Measurements from ENCODE around the gene SRGAP2C.
A peak's percentile ranks its signal among the peaks of the same experiment; 100 is the strongest.
"Not testable (repeated sequence)": the region's sequence is repeated elsewhere in the genome, so short reads cannot be mapped to it uniquely, and the experiment has no call there.

The SRGAP2C gene

GRCh38 chr1:121397101-121397500 lies 212.3 kb downstream of the SRGAP2C start:
- H3K4me3 ChIP-seq (ENCODE audit: low read length), result peak overlapping the region; percentile 62; the same call in 1 of the 2 replicates
- not testable (repeated sequence) for DNase-seq (ENCODE audit: low read depth)

DNA sequence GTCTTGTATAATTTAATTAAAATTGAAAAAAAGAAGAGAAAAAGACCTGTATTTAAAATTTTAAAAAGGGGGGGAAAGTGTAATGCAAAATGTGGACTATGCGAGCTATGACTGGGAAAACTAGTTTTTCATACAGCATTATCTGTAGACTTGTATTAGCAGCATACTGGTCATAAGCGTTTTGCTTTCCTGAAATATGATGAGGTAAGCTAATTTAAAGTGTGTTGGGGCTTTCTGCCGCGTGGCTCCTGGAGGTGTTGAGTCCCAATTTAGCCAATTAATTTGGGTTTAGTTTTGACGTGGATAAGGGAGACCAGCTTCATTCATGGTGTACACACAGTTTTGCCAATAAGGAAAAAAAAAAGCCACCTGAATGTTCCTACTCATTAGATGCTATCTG lies 214.4 kb downstream of the SRGAP2C start:
- H3K4me3 ChIP-seq (ENCODE audit: low read length); DNase-seq (ENCODE audit: low read depth): not testable (repeated sequence)

GRCh38 chr1:121400108-121400507 lies 215.3 kb downstream of the SRGAP2C start:
- not testable (repeated sequence) for DNase-seq (ENCODE audit: low read depth); H3K4me3 ChIP-seq (ENCODE audit: low read length)

DNA sequence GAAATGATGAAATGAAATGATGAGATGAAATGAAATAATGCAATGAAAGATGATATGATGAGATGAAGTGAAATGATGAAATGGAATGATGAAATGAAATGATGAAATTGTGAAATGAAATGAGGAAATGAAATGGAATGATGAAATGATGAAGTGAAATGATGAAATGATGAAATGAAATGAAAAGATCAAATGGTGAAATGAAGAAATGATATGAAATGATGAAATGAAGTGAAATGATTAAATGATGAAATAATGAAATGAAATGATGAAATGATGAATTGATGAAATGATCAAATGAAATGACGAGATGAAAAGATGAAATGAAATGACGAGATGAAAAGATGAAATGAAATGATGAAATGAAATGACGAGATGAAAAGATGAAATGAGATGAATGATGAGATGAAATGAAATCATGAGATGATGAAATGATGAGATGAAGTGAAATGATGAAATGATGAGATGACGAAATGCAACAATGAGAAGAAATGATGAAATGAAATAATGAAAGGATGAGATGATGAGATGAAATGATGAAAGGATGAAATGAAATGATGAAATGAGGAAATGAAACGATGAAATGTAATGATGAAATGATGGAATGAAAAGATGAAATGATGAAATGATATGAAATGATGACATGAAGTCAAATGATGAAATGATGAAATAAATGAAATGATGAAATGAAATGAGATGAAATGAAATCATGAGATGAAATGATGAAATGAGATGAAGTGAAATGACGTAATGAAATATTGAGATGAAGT lies 216.0 kb downstream of the SRGAP2C start:
- not testable (repeated sequence) for H3K4me3 ChIP-seq (ENCODE audit: low read length)

GRCh38 chr1:121401375-121401955 lies 216.7 kb downstream of the SRGAP2C start:
- not testable (repeated sequence) for H3K4me3 ChIP-seq (ENCODE audit: low read length); DNase-seq (ENCODE audit: low read depth)

More for the DNA sequence above, 216.0 kb downstream of the SRGAP2C start:
- not testable (repeated sequence) for DNase-seq (ENCODE audit: low read depth)

GRCh38 chr1:121403254-121403653 lies 218.5 kb downstream of the SRGAP2C start:
- DNase-seq (ENCODE audit: low read depth); H3K4me3 ChIP-seq (ENCODE audit: low read length): not testable (repeated sequence)

DNA sequence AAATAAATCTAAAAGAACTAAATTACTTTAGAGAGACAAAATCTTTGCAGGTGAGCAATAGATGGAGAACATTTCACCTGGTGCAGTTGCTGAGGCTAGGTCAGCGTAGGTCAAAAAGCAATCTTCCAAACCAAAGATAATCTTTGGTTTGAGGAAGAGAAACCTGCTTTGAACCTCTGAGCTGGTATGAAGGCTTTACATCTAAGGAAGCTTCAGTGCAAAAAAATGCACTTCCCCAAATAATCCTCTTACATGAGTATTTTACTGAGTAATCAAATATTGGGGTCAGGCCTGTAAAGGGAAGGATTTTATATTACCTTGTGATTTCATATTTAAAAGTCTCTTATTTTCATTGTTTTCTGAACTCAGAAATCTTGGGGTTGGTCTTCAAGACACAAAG lies 223.6 kb downstream of the SRGAP2C start:
- no peak overlapping the region for H3K4me3 ChIP-seq (ENCODE audit: low read length)
- DNase-seq (ENCODE audit: low read depth), result no peak
- no peak for TF ChIP-seq CTCF (conservative IDR thresholded peaks at IDR 0.05; ENCODE audit: low read length)

- H3K4me3 ChIP-seq (ENCODE audit: low read length), result no peak overlapping the region
- no peak for DNase-seq (ENCODE audit: low read depth)
- TF ChIP-seq CTCF (conservative IDR thresholded peaks at IDR 0.05; ENCODE audit: low read length), result no peak
Measured at GRCh38 chr1:121413821-121414220, 229.0 kb downstream of the SRGAP2C start.

GRCh38 chr1:121414905-121415304 lies 230.1 kb downstream of the SRGAP2C start:
- DNase-seq (ENCODE audit: low read depth), result no peak
- no peak for TF ChIP-seq CTCF (conservative IDR thresholded peaks at IDR 0.05; ENCODE audit: low read length)

GRCh38 chr1:121417325-121417923 lies 232.6 kb downstream of the SRGAP2C start:
- no peak for TF ChIP-seq CTCF (conservative IDR thresholded peaks at IDR 0.05; ENCODE audit: low read length)
- DNase-seq (ENCODE audit: low read depth), result no peak
- no peak overlapping the region for H3K4me3 ChIP-seq (ENCODE audit: low read length)

More at GRCh38 chr1:121414905-121415304, 230.1 kb downstream of the SRGAP2C start:
- H3K4me3 ChIP-seq (ENCODE audit: low read length), result no peak overlapping the region

Measured in AG10803 (cell line).